ENCODE results near the gene TMOD1. TPM values are rescaled to one million over a fixed set of nuclear protein-coding genes. Genes with fewer than 3 reads are reported as not detected.

The TMOD1 gene
- total and polyA plus RNA-seq, 3 donors from 2014 or later = 3.9 to 7.8 (median 3.9) TPM

DNA sequence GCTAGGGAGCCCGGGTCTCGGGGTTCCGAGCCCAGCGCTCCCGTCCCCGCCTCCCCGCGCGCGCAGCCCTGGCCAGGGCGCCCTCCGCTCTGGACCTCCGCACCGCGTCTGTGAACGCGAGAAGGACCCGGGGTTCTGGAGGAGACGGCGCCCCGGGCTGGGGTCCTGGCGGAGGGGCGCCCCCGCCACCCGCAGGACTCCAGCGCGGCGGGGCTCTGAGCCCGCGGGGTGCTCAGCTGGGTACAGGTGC lies 431 bp downstream of the TMOD1 start:
- no peaks in the 10 kb centered on the region for H3K9me3 ChIP-seq
- H3K4me1 ChIP-seq = peaks cover 9% of the 10 kb centered on the region
- no peaks in the 10 kb centered on the region for H3K36me3 ChIP-seq (ENCODE audit: low read depth, missing control alignments)
- intact Hi-C loops (cut with DNase I; ENCODE audit: low total_unique reads) = loop anchor here (10.0 kb wide), 1 partner anchor 53 kb away; no protein-coding TSS in a partner anchor
- H3K27ac ChIP-seq = peak overlapping the region; percentile 31 to 66
- no peaks in the 10 kb centered on the region for H3K27me3 ChIP-seq
- TF ChIP-seq POLR2A (IDR thresholded peaks at IDR 0.05) = no peak
- TF ChIP-seq, protein P1, sequence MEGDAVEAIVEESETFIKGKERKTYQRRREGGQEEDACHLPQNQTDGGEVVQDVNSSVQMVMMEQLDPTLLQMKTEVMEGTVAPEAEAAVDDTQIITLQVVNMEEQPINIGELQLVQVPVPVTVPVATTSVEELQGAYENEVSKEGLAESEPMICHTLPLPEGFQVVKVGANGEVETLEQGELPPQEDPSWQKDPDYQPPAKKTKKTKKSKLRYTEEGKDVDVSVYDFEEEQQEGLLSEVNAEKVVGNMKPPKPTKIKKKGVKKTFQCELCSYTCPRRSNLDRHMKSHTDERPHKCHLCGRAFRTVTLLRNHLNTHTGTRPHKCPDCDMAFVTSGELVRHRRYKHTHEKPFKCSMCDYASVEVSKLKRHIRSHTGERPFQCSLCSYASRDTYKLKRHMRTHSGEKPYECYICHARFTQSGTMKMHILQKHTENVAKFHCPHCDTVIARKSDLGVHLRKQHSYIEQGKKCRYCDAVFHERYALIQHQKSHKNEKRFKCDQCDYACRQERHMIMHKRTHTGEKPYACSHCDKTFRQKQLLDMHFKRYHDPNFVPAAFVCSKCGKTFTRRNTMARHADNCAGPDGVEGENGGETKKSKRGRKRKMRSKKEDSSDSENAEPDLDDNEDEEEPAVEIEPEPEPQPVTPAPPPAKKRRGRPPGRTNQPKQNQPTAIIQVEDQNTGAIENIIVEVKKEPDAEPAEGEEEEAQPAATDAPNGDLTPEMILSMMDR (IDR thresholded peaks at IDR 0.05) = no peak
- DNase-seq = no peak
- H3K4me3 ChIP-seq = peak overlapping the region; percentile 69 to 81
- 1% methylated on average over 30 of the region's 30 CpGs; no CpG with 5 or more reads in 1 of the 2 donors for WGBS, 2 donors

DNA sequence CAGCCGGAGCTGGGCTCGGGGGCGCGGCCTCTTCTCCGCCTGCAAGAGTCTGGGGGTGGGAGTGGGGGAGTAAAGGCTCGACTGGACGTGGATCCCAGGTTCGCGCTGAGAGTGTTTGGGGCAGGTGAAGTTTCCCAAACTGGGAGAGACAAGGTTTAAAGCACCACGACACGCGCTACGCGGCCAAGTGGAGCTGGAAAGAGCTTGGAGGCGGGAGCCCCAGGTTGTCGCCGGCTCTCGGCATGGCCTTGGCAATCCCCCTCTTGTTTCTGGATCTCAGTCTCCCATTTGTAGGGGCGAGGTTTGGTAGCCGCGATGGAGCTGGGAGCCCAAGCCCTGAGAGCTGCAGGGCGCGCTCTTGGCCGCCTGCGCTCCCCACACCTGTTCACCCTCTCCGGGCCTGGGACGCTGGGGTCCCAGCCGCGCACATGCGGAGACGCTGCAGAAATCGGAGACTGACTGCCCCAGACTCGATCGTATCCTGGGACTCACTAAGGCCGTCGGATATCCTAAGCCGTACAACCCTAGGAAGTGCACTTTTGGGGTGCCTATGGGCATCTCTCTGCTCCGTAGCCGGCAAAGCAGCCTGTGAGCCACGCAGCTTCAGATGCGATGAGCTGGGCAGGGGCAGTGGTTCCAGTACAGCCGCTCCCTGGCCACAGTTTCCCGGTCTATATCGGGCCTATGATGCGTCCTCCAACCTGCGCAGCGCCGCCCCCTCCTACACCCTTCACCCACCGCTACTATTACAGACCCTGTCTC lies 937 bp downstream of the TMOD1 start:
- no peak for TF ChIP-seq POLR2A (IDR thresholded peaks at IDR 0.05)
- TF ChIP-seq, protein P1 (IDR thresholded peaks at IDR 0.05) = no peak
- Histone ChIP-seq H3K27ac (peak overlapping the region; percentile 31 to 66), H3K36me3 (ENCODE audit: low read depth, missing control alignments) (no peaks in the 10 kb centered on the region), H3K27me3 (no peaks in the 10 kb centered on the region), H3K9me3 (no peaks in the 10 kb centered on the region), H3K4me3 (peak overlapping the region; percentile 69 to 81), H3K4me1 (peaks cover 9% of the 10 kb centered on the region)
- WGBS, 2 donors = 15 to 25% methylated on average over 31 to 40 of the region's 49 CpGs
- intact Hi-C loops (cut with DNase I; ENCODE audit: low total_unique reads) = loop anchor here (10.0 kb wide), 1 partner anchor 52 kb away; no protein-coding TSS in a partner anchor
- no peak for DNase-seq

DNA sequence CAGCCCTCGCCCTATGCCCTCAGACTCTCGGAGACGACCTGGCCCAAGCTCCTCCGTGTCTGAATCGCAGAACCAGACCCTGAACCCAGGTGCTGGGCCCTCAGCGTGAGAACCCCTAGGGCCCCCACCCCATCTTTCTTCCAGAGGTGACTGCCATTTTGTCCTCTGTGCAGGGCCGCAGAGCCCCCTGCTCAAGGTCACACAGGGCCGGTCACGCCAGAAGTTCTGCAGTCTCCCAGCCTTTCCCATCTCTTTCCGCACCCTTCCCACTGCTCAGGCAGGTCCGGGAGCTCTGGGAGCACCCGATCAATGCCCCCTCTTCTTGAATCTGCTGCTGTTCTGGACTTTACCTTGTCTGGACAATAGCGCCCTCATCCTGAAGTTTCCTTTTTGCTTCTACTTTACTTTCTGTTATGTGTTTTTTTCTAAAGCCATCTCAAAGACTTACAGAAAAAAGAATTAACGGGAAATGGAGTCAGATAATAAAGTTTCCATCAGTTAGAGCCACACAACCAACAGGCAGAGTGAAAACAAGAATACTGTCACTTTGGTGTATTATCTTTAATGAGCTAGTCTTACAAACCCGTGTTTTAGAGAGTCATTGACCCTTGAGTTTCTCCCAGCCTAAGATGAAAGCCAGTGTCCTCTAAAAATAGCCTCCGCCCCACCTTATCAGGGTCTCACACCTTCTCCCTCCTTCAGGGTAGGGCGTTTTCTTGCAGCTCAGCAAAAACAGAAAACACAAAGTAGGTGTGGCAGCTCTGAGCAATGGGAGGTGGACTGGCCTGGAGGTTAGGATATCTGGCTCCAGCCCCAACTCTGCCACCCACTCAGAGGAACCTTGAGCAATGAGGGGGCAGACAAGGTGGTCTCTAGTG lies 1.8 kb downstream of the TMOD1 start:
- no peak for TF ChIP-seq POLR2A (IDR thresholded peaks at IDR 0.05)
- TF ChIP-seq, protein P1 (IDR thresholded peaks at IDR 0.05) = no peak
- no peaks in the 10 kb centered on the region for H3K27me3 ChIP-seq
- WGBS, 2 donors = 45 to 54% methylated on average over 17 of the region's 17 CpGs
- peaks cover 9% of the 10 kb centered on the region for H3K4me1 ChIP-seq
- H3K27ac ChIP-seq = no peak overlapping the region
- H3K36me3 ChIP-seq (ENCODE audit: low read depth, missing control alignments) = no peaks in the 10 kb centered on the region
- no peak for DNase-seq
- no peaks in the 10 kb centered on the region for H3K9me3 ChIP-seq
- intact Hi-C loops (cut with DNase I; ENCODE audit: low total_unique reads) = loop anchor here (10.0 kb wide), 1 partner anchor 52 kb away; no protein-coding TSS in a partner anchor
- peak overlapping the region in 1 of 2 donors; percentile 81 for H3K4me3 ChIP-seq

DNA sequence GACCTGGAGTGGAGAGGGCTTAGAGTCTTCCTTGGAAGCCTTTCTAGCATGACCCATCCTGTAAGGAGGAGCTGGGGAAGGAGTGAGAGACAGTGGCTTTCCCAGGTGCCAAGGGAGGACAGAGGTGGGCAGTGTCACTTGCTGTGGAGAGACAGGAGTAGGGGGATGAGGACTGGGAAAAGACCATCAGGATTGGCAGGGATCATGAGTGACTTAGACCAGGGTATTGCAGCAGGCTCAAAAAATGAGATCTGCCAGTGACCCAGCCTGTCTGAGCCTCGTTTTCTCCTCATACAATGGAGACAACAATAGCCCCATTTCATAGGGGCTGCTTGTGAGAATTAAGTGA lies 2.4 kb downstream of the TMOD1 start:
- 71 to 96% methylated on average over 1 of the region's 1 CpG for WGBS, 2 donors
- H3K4me1 ChIP-seq = peaks cover 9% of the 10 kb centered on the region
- no peak overlapping the region for H3K4me3 ChIP-seq

More for the DNA sequence above, 2.4 kb downstream of the TMOD1 start:
- DNase-seq = no peak
- Histone ChIP-seq H3K36me3 (ENCODE audit: low read depth, missing control alignments) (no peaks in the 10 kb centered on the region), H3K9me3 (no peaks in the 10 kb centered on the region), H3K27ac (no peak overlapping the region), H3K27me3 (no peaks in the 10 kb centered on the region)
- TF ChIP-seq POLR2A (IDR thresholded peaks at IDR 0.05) = no peak
- TF ChIP-seq, protein P1 (IDR thresholded peaks at IDR 0.05) = no peak
- intact Hi-C loops (cut with DNase I; ENCODE audit: low total_unique reads) = loop anchor here (10.0 kb wide), 1 partner anchor 51 kb away; no protein-coding TSS in a partner anchor

Measured in testis (tissue), 3 donors.